NT2/D1 (cell line): Measurements from ENCODE around the gene PLPPR1.

ENCODE experiments used
- DNase-seq: peaks from one replicate; pipeline ENCODE4 v3.0.0-alpha.2; 2011; ENCODE audit warnings: low read depth, low spot score
- H3K27me3 ChIP-seq: 2 replicates; pipeline ENCODE4 v1.6.0; 2011; ENCODE audit warnings: mild to moderate bottlenecking; ENCODE audit not compliant: insufficient read length, insufficient read depth
- H3K36me3 ChIP-seq: 2 replicates; pipeline ENCODE4 v1.6.1; 2011; ENCODE audit warnings: mild to moderate bottlenecking, low read length, mixed read lengths; ENCODE audit not compliant: insufficient read depth, insufficient read length
- H3K4me1 ChIP-seq: 2 replicates; pipeline ENCODE4 v1.5.1; 2011; ENCODE audit not compliant: insufficient read depth, insufficient read length
- H3K4me3 ChIP-seq: 2 replicates; pipeline ENCODE4 v1.5.1; 2011; ENCODE audit warnings: low read depth; ENCODE audit not compliant: insufficient read length
- H3K9ac ChIP-seq: 2 replicates; pipeline ENCODE4 v1.6.0; 2011; ENCODE audit warnings: low read depth; ENCODE audit not compliant: insufficient read length
- H3K9me3 ChIP-seq: 2 replicates; pipeline ENCODE4 v1.5.1; 2011; ENCODE audit warnings: mild to moderate bottlenecking, low read length; ENCODE audit not compliant: insufficient read depth
- SUZ12 ChIP-seq: IDR thresholded peaks from 2 replicates; pipeline ENCODE4 v1.6.1; 2011; ENCODE audit not compliant: insufficient read length, insufficient read depth; ENCODE audit errors: extremely low read depth
- YY1 ChIP-seq: IDR thresholded peaks from 2 replicates; pipeline ENCODE4 v1.6.1; 2011; ENCODE audit not compliant: insufficient read length, insufficient read depth
- ZNF274 ChIP-seq: IDR thresholded peaks from 2 replicates; pipeline ENCODE4 v1.6.1; 2011; ENCODE audit warnings: mild to moderate bottlenecking, low read depth, low read length

Gene PLPPR1

DNA sequence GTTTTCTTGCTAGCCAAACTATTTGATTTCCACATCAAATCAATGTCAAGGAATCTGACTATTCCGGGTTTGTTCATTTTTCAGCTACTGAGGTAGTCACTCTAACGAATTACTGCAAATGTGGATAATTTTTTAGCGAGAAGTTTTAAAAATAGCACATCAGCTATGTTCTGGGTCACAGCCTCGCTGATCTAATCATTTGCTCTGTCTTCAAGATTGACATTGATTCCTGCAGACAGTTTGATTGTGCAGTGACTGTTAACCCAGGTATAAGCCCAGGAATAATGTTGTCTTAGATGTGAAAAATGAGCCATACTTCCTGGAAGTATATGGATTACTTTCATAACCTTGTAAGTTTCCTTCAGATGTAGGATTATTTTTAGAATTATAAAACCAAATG is 181.1 kb downstream of the PLPPR1 start:
- Histone ChIP-seq H3K36me3 (no peaks in the 10 kb centered on the region), H3K9me3 (no peaks in the 10 kb centered on the region), H3K4me3 (no peak overlapping the region), H3K27me3 (no peaks in the 10 kb centered on the region), H3K9ac (no peak overlapping the region), H3K4me1 (no peaks in the 10 kb centered on the region)
- TF ChIP-seq ZNF274 (no peak), YY1 (no peak), SUZ12 (no peak)
- DNase-seq, result no peak

DNA sequence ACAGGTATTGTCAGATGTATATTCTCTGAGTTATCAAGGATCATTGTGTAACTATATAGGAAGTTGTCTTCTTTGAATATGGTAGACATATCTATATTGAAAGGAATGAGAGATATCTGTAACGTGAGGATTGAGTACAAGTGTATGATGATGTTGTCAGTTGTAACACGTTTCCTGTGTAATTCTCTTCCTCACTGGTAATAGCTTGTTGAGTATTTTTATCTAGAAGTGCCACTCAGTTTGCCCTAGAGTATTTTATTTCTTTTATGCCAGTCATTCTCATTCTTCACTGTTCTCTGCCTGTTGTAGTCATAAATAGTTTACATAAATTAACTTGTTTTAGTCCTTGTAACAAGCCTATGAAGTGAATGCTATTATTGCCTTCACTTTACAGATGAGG is 184.1 kb downstream of the PLPPR1 start:
- Histone ChIP-seq H3K4me3 (no peak overlapping the region), H3K27me3 (no peaks in the 10 kb centered on the region), H3K36me3 (no peaks in the 10 kb centered on the region), H3K9ac (no peak overlapping the region), H3K9me3 (no peaks in the 10 kb centered on the region), H3K4me1 (no peaks in the 10 kb centered on the region)
- no peak for TF ChIP-seq SUZ12
- no peak for TF ChIP-seq ZNF274
- no peak for TF ChIP-seq YY1
- no peak for DNase-seq

DNA sequence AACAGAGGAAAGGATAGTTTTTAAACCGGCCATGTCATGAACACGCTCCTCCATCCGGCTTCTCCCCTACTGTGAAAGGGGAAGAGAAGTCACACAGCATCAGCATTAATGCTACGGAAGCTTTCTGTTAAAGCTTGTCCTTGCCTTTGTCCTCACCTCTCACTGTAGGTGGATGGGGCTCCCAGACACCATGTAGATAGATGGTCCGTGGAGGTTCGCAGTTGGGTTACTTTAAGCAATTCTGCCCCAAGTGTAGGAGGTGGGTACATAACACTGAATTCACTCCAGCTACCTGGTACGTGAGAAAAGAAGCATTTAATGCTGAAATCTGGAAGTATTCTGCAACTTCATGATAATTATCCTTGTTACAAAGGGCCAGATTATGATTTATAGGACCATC is 190.5 kb downstream of the PLPPR1 start:
- no peak overlapping the region for H3K9ac ChIP-seq
- TF ChIP-seq YY1, result no peak
- TF ChIP-seq ZNF274, result no peak
- TF ChIP-seq SUZ12, result no peak
- no peaks in the 10 kb centered on the region for H3K4me1 ChIP-seq
- DNase-seq, result no peak
- no peaks in the 10 kb centered on the region for H3K9me3 ChIP-seq
- H3K36me3 ChIP-seq, result no peaks in the 10 kb centered on the region
- H3K4me3 ChIP-seq, result no peak overlapping the region
- no peaks in the 10 kb centered on the region for H3K27me3 ChIP-seq

DNA sequence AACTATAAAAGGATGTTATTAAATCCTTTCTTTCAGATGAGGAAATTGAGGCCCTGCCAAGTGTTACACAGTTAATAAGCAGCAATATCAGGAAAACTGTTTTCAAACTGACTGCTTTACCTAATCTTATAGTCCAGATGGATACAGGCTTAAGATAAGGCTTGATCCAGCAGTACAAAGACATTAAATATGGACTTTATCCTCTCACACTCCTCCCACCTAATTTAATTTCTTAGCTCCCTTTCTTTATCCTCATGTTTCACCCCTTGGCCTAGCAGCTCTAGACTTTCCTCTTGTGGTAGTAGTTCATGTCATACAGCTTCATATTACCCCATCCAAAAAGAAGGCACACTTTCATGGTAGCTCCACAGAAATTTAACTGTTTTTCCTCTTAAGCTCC is 191.8 kb downstream of the PLPPR1 start:
- H3K9me3 ChIP-seq, result no peaks in the 10 kb centered on the region
- no peaks in the 10 kb centered on the region for H3K36me3 ChIP-seq
- no peaks in the 10 kb centered on the region for H3K27me3 ChIP-seq
- H3K4me1 ChIP-seq, result no peaks in the 10 kb centered on the region
- DNase-seq, result no peak
- H3K4me3 ChIP-seq, result no peak overlapping the region
- no peak for TF ChIP-seq SUZ12
- TF ChIP-seq YY1, result no peak
- no peak for TF ChIP-seq ZNF274
- H3K9ac ChIP-seq, result no peak overlapping the region

DNA sequence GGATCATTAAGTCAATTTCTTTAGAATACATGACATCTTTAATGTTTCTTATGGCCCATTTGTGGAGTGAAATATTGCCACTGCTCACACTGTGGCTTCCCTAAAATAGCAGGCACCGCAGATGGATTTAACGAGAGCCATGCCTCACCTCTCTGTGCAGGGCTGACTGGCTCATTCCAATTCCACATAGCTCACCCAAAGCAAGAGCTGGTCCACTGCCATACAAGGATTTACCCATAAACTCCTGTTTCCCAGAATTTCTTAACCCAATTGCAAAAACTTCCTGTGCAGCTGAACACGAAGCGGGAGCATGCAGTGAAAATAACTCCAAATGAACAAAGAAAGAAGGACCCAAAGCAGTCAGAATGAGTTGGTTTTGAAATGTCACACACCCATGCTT is 196.7 kb downstream of the PLPPR1 start:
- no peak for TF ChIP-seq ZNF274
- no peak for TF ChIP-seq SUZ12
- no peak for TF ChIP-seq YY1
- no peak for DNase-seq
- Histone ChIP-seq H3K36me3 (no peaks in the 10 kb centered on the region), H3K4me3 (no peak overlapping the region), H3K4me1 (no peaks in the 10 kb centered on the region), H3K9me3 (no peaks in the 10 kb centered on the region), H3K27me3 (no peaks in the 10 kb centered on the region), H3K9ac (no peak overlapping the region)

DNA sequence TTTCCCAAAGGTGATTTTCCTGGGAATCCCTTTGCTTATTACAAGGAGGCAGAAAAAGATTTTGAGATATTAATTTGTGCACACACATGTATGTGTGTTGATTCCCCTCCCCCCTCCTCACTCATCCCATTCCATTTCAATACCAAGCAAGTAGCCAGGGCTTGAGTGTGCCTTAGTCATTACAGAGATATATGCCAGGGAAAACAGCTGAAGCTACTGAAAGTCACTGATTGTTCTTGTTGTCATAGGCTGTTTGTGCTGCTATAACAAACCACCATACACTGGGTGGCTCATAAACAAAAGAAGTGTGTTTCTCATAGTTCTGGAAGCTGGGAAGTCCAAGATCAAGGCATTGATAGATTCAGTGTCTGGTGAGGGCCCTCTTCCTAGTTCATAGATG is 197.6 kb downstream of the PLPPR1 start:
- Histone ChIP-seq H3K9ac (no peak overlapping the region), H3K4me3 (no peak overlapping the region), H3K27me3 (no peaks in the 10 kb centered on the region), H3K36me3 (no peaks in the 10 kb centered on the region), H3K9me3 (no peaks in the 10 kb centered on the region), H3K4me1 (no peaks in the 10 kb centered on the region)
- no peak for TF ChIP-seq SUZ12
- no peak for TF ChIP-seq YY1
- no peak for TF ChIP-seq ZNF274
- no peak for DNase-seq

DNA sequence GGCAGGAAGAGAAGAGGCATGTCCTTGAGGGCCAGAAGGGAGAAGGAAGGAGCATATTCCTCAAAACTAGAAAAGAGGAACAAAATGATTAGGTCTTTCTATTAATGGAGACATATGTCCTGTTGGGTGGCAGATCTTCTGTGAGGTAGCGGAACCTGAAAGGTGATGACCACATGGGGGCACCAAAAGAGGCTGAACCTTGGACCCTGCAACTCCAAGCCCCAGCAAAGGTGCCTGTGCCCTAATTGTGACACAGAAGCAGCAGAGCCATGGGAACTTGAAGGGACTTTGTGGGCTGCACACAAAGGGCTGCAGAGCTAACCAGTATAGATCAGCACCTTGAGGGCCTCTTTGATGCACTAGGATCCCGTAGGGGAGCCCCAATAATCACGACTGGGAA is 198.3 kb downstream of the PLPPR1 start:
- no peaks in the 10 kb centered on the region for H3K27me3 ChIP-seq
- H3K4me1 ChIP-seq, result no peaks in the 10 kb centered on the region
- no peak overlapping the region for H3K9ac ChIP-seq
- H3K36me3 ChIP-seq, result no peaks in the 10 kb centered on the region
- TF ChIP-seq SUZ12 (no peak), YY1 (no peak), ZNF274 (no peak)
- H3K4me3 ChIP-seq, result no peak overlapping the region
- no peak for DNase-seq
- H3K9me3 ChIP-seq, result no peaks in the 10 kb centered on the region

DNA sequence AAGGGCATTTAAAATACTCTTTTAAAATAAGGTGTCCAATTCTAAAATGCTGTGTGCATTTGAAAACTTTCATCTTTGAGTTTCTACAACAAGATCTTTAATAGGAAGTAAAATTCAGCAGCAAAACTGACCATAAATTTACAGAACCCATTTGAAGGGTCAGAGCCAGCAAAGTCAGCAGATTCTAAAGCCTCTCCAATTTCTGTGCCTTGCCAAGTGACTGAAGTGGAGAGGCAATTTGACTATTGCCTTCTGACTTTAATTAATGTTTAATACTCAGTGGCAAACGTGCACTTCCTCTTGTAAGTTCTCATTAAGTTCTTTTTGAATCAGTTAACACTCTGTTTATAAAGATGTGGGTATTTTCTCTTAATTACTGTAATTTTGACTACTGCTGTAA is 201.1 kb downstream of the PLPPR1 start:
- DNase-seq, result no peak
- Histone ChIP-seq H3K4me3 (no peak overlapping the region), H3K36me3 (no peaks in the 10 kb centered on the region), H3K27me3 (no peaks in the 10 kb centered on the region), H3K4me1 (no peaks in the 10 kb centered on the region), H3K9ac (no peak overlapping the region), H3K9me3 (no peaks in the 10 kb centered on the region)
- TF ChIP-seq ZNF274, result no peak
